T47D (cell line): Measurements from ENCODE around the gene THAP8.

Experiments
- DNase-seq, 2 experiments: peaks; one replicate each; pipeline versions ENCODE4 v3.0.0 to v3.0.0-alpha.2; 2011 to 2012; ENCODE audit warnings: low read depth in 1 of 2, low spot score in 1 of 2
- JUND ChIP-seq: IDR thresholded peaks from 2 replicates; pipeline ENCODE4 v1.6.1; 2012; ENCODE audit warnings: low read depth
- in situ Hi-C: cut with HindIII; loops from 2 replicates; pipeline ENCODE4 v1.10.0; 2016; ENCODE audit warnings: low sequenced_read_pairs, low pct_unique_long_range_greater_than_20kb

THAP8 gene

DNA sequence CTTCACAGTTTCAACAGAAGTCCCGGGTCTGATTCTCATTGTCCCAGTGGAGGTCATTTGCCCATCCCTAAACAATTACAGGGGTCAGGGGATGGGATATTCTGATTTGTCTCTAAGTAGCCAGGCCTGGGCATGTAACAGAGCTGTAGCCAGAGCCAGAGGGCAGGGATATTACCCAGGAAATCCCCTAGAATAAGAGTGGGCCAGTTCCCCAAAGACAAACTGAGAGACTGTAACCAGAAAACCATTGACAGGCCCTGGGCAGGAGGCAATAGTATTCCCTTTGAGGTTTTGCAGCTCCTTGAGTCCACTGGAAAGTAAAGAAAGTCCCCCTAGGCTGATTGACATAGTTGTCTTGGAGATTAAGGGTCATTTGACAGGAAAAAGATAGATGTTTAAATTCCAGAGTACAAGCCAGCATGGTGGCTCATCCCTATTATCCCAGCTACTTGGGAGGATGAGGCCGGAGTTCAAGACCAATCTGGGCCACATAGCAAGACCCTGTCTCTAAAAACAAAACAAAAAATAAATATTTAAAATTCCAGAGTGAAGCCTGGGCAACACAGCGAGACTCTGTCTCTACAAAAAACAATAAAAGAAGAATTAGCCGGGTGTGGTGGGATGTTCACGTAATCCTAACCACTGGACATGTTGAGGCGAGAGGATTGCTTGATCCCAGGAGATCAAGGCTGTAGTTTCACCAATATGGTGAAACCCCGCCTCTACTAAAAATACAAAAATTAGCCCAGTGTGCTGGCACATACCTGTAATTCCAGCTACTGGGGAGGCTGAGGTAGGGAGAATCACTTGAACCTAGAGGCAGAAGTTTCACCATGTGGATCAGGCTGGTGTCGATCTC lies 60.9 kb downstream of the THAP8 start:
- no peak for DNase-seq
- in situ Hi-C loops, result no loop called here
- TF ChIP-seq JUND, result no peak

DNA sequence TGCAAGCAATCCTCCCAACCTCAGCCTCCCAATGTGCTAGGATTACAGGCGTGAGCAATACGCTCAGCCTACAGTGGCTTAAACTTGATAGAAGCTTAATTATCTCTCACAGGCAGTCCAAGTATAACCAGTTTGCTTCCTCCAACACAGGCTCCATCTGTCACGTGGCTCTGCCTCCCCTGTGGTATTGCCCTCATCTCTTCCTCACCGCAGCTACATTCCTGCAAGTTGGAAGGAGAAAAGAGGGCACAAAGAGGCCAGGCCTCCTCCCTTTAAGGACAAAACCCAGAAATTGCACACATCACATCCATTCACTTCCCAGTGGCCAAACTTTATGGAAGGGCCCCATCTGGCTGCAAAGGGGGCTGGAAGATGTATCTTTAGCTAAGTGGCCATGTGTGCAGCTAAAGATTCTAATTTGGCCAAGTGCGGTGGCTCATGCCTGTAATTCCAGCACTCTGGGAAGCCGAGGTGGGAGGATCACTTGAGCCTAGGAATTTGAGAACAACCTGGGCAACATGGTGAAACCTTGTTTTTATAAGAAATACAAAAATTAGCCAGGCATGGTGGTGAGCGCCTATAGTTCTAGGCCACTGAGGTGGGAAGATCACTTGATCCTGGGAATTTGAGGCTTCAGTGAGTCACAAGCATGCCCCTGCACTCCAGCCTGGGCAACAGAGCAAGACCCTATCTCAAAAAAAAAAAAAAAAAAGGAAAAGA lies 62.2 kb downstream of the THAP8 start:
- DNase-seq, result no peak
- TF ChIP-seq JUND, result no peak
- in situ Hi-C loops, result no loop called here

DNA sequence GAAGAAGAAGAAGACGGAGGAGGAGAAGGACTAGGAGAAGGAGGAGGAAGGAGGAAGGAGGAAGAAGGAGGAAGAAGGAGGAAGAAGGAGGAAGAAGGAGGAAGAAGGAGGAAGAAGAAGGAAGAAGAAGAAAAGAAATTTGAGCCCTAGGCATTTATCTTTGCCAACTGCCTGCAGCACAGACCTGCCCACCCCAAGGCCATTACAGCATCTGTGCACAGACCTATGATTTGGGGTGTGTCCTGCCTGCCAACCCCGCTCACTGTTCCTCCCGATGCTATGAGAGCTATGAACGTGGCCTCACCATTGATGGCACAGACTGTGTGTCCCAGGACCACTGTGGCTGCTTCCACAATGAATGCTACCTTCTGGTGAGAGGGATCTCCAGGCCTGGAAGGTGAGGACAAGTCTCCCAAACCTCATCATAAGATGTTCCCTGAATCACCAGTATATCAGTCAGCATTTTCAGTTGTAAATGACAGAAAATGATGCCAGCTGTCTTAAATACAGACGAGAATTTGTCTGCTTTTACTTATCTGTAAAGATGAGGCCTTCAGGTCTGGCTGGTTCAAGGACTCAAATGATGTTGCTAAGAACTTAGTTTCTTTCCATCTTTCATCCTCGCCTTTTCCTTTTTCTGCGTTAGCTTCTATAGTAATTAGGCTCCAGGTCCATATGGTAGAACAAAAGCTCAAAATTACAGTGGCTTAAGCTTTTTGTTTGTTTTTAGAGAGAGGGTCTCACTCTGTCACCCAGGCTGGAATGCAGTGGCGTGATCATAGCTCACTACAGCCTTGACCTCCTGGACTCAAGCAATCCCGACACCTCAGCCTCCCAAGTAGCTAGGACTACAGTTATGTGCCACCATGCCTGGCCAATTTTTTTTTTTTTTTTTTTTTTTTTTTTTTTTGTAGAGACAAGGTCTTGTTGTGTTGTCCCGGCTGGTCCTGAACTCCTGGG lies 63.0 kb downstream of the THAP8 start:
- in situ Hi-C loops, result no loop called here
- TF ChIP-seq JUND, result no peak

DNA sequence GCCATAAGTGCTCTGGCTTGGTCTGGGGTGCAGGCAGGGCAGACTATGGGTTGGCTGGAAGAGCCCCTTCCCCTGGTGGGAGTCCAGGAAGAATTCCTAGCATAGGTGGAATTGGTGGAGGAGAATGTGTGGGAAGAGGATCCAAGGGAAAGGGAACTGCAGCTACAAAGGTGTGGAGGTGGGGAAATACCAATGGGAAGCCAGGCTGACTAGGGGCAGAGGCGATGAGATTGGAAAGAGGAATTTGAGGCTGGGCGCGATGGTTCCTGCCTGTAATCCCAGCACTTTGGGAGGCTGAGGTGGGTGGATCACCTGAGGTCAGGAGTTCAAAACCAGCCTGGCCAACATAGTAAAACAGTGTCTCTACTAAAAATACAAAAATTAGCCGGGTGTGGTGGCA lies 63.9 kb downstream of the THAP8 start:
- in situ Hi-C loops, result no loop called here
- DNase-seq, result no peak
- TF ChIP-seq JUND, result no peak

More for the DNA sequence above, 63.0 kb downstream of the THAP8 start:
- DNase-seq, result no peak

DNA sequence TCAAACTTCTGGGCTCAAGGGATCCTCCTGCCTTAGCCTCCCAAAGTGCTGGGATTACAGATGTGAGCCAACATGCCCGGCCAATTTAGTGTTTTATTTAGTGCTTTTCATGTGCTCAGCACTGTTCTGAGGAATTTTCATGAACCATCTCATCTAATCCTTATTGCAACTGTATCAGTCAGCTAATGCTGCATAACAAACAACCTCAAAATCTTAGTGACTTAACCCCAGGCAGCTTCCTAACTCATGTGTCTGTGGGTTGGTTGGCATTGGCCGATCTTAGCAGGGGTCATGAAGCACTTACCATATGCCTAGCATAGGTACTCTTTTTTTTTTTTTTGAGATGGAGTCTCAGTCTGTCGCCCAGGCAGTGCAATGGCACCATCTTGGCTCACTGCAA lies 65.3 kb downstream of the THAP8 start:
- in situ Hi-C loops, result no loop called here
- no peak for DNase-seq
- TF ChIP-seq JUND, result no peak

DNA sequence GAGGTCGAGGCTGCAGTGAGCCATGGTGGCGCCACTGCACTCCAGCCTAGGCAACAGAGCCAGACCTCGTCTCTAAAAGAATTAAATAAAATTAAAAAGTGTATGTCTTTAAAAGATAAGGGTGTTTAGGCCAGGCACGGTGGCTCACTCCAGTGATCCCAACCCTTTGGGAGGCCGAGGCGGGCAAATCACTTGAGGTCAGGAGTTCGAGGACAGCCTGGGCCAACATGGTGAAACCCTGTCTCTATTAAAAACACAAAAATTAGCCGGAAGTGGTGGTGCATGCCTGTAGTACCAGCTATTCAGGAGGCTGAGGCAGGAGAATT lies 66.6 kb downstream of the THAP8 start:
- in situ Hi-C loops, result no loop called here
- no peak for DNase-seq
- no peak for TF ChIP-seq JUND

DNA sequence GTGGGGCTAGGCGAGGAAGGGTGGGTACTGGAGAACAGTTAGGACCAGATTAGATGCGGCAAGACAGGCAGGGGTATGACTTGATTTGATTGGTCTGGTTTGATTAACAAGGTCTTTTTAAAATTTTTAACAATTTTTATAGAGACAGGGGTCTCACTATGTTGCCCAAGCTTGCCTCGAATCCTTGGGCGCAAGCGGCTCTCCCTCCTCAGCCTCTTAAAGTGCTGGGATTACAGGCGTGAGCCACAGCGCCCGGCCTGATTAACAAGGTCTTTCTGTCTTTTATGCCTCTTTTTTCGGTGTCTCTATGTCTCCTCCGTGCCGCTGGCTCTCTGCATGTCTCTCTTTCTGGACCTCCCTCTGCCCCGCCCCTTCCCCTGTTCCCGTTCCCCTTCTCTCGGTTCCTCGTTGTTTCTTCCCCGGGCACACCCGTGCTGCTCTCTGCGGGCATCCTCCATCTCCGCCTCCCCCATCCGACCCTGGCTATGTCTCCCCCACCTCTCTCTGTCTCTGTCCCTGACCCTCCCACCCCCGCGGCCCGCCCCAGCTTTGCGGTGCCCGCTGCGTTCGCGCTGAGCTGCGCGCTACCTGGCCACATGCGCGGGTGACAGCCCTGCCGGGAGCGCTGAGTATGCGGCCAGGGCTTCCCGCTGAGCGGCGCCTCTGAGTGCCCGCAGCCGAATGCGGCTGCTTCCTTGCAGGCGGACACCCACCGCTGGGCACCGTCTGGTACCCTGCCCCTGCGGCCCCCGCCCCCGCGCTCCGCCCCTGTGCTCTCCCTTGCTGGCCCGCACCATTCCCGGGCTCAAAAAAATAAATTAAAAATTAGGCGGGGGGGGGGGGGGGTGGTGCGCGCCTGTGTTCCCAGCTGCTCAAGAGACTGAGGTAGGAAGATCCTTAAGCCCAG lies 67.2 kb downstream of the THAP8 start:
- no peak for TF ChIP-seq JUND
- in situ Hi-C loops, result no loop called here
- no peak for DNase-seq

DNA sequence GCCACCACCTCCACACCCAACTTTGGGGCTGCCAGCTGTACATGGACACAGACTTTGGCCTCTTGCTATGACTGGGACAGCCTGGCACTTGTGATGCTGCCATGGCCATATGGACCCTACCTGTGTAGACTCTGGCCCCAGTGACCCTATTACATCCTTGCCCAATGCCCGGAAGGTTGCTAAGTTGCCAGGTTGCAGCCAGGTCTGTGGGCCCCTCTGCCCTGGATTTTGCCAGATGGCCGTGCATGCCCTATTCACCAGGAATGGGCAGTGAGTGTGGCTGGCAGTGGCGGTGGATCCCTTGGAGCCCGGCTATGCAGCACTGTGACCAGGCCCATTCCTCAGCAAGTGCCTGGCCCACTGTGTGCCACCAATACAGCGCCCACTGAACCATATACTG lies 68.0 kb downstream of the THAP8 start:
- in situ Hi-C loops, result no loop called here
- no peak for TF ChIP-seq JUND

More for the DNA sequence above, 68.0 kb downstream of the THAP8 start:
- no peak for DNase-seq
